ENCODE results near the gene CA5A. TPM values are rescaled to one million over a fixed set of nuclear protein-coding genes. Genes with fewer than 3 reads are reported as not detected.
"Not testable (repeated sequence)": the region's sequence is repeated elsewhere in the genome, so short reads cannot be mapped to it uniquely, and the experiment has no call there.

Gene CA5A
- total RNA-seq, 1 experiment from 2014 or later: not detected

DNA sequence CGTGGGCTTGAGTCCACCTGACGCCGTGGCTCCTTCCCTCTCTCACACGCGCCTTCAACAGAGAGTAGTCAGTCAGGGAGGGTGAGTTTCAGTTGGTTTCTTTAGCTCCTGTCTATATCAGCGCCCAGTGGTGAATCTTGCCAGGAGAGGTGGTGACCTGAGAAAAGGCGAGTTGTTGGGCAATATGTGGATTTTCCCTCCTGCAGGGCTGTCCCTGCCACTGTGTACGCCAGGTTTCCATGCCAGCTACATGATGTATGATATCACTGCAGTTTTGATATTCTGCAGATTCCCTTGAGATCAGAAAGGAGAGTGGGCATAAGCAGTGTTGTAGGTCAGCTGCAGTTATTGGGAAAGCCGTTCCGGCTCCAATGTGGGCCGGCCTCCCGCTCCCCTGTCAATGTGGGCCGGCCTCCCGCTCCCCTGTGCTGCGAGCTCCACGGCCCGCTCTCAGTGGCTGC, 46.3 kb upstream of the CA5A start:
- DNase-seq: no peak
- CTCF ChIA-PET: interaction anchor here (0.6 kb wide), 2 partner anchors 24 to 578 kb away, joined by 3 read pairs; no protein-coding TSS in a partner anchor
- intact Hi-C loops (cut with micrococcal nuclease; ENCODE audit: unreplicated experiment): no loop called here

DNA sequence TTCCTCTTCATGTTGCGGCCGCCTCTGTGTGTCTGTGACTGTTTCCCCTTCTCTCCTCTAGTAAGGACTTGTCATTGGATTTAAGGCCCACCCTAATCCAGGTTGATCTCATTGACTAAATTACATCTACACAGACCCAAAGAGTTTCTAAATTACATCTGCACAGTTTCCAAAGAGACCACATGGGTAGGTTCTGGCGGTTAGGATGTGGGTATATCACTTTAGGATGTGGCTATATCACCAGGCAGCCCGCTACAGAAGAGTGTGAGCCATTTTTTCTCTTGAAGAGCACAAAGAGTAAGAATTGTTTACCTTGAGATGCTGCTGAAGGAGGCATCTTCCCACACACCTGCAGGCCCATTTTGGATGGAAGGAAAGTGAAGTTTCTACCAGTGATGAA, 45.0 kb upstream of the CA5A start:
- DNase-seq; H3K4me1 Mint-ChIP-seq (ENCODE audit: low read depth, unreplicated experiment); H3K27ac Mint-ChIP-seq (ENCODE audit: unreplicated experiment); intact Hi-C loops (cut with micrococcal nuclease; ENCODE audit: unreplicated experiment); H3K4me3 Mint-ChIP-seq (ENCODE audit: low read depth, unreplicated experiment); H3K9me3 Mint-ChIP-seq (ENCODE audit: low read depth, unreplicated experiment); CTCF ChIA-PET; H3K27me3 Mint-ChIP-seq (ENCODE audit: unreplicated experiment); BruUV-seq (replicated peaks): not testable (repeated sequence)
- peaks cover 10% of the 10 kb centered on the region for H3K36me3 Mint-ChIP-seq (ENCODE audit: insufficient read depth, unreplicated experiment)

More for the DNA sequence above, 46.3 kb upstream of the CA5A start:
- no TSS peak for BruUV-seq (replicated peaks)
- Mint-ChIP-seq H3K4me3 (ENCODE audit: low read depth, unreplicated experiment) (no peak overlapping the region), H3K4me1 (ENCODE audit: low read depth, unreplicated experiment) (no peaks in the 10 kb centered on the region), H3K27me3 (ENCODE audit: unreplicated experiment) (no peaks in the 10 kb centered on the region), H3K27ac (ENCODE audit: unreplicated experiment) (no peak overlapping the region), H3K36me3 (ENCODE audit: insufficient read depth, unreplicated experiment) (peaks cover 10% of the 10 kb centered on the region), H3K9me3 (ENCODE audit: low read depth, unreplicated experiment) (no peaks in the 10 kb centered on the region)
- TF ChIP-seq, protein P1, sequence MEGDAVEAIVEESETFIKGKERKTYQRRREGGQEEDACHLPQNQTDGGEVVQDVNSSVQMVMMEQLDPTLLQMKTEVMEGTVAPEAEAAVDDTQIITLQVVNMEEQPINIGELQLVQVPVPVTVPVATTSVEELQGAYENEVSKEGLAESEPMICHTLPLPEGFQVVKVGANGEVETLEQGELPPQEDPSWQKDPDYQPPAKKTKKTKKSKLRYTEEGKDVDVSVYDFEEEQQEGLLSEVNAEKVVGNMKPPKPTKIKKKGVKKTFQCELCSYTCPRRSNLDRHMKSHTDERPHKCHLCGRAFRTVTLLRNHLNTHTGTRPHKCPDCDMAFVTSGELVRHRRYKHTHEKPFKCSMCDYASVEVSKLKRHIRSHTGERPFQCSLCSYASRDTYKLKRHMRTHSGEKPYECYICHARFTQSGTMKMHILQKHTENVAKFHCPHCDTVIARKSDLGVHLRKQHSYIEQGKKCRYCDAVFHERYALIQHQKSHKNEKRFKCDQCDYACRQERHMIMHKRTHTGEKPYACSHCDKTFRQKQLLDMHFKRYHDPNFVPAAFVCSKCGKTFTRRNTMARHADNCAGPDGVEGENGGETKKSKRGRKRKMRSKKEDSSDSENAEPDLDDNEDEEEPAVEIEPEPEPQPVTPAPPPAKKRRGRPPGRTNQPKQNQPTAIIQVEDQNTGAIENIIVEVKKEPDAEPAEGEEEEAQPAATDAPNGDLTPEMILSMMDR (IDR thresholded peaks at IDR 0.05; ENCODE audit: unreplicated experiment): no peak

DNA sequence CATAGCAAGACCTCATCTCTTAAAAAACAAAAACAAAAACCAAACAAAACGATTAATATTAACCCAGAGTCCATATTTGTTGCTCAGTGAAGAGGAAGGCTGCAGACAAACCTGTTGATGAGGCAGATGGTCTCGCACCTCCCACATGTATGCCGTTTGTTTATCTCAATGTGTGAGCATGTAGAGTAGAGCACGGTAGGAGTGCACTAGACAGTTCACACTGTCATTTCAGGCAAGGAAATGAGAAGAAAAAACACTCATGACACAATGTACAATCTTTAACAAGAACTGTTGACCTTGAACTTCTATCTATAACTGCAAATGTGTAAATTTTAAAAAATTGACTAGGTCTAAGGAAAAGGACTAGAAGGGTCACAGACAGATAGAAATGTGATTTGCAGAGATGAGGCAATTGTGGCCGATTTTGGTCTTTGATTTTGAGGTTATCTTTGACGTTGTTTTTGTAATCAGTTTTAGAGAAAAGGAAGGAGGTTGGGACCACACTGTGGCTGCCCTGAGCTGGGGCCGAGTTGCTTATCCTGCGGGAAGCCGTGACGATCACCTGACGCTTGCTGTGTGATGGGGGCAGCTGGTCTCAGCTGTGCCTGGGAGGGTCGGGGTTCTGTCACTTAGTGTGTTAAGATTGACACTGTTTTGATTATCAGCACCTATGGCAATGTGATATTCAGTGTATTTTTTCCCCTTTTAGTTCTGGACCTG, 43.7 kb upstream of the CA5A start:
- H3K9me3 Mint-ChIP-seq (ENCODE audit: low read depth, unreplicated experiment); CTCF ChIA-PET; H3K27ac Mint-ChIP-seq (ENCODE audit: unreplicated experiment); DNase-seq; BruUV-seq (replicated peaks); H3K4me3 Mint-ChIP-seq (ENCODE audit: low read depth, unreplicated experiment); H3K27me3 Mint-ChIP-seq (ENCODE audit: unreplicated experiment); H3K4me1 Mint-ChIP-seq (ENCODE audit: low read depth, unreplicated experiment); intact Hi-C loops (cut with micrococcal nuclease; ENCODE audit: unreplicated experiment): not testable (repeated sequence)
- H3K36me3 Mint-ChIP-seq (ENCODE audit: insufficient read depth, unreplicated experiment): peaks cover 10% of the 10 kb centered on the region

DNA sequence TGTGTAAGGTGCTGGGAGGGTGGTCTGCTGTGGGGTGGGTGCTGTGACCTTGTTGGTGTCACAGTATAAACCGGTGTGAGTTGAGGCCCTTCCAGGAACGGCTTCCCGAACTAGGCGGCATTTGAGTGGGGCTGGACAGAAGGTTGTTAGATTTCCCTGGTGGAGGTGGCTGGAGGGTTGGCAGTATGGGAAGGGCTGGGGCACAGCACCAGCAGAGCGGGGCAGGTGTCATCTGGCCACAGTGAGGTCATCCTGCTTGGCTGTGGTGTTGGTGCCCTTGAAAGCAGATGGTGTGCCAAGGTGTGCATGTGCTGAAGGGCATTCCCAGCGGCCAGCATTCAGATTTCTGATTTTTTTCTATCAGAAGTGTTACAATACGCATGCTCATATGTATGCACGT, 43.0 kb upstream of the CA5A start:
- CTCF ChIA-PET: no interaction called here
- no peaks in the 10 kb centered on the region for H3K9me3 Mint-ChIP-seq (ENCODE audit: low read depth, unreplicated experiment)
- intact Hi-C loops (cut with micrococcal nuclease; ENCODE audit: unreplicated experiment): no loop called here
- H3K36me3 Mint-ChIP-seq (ENCODE audit: insufficient read depth, unreplicated experiment): peaks cover 10% of the 10 kb centered on the region
- no peak overlapping the region for H3K4me3 Mint-ChIP-seq (ENCODE audit: low read depth, unreplicated experiment)
- no peak overlapping the region for H3K27ac Mint-ChIP-seq (ENCODE audit: unreplicated experiment)
- DNase-seq: no peak
- H3K4me1 Mint-ChIP-seq (ENCODE audit: low read depth, unreplicated experiment): no peaks in the 10 kb centered on the region
- H3K27me3 Mint-ChIP-seq (ENCODE audit: unreplicated experiment): no peaks in the 10 kb centered on the region
- TF ChIP-seq, protein P1 (IDR thresholded peaks at IDR 0.05; ENCODE audit: unreplicated experiment): no peak
- BruUV-seq (replicated peaks): no TSS peak

DNA sequence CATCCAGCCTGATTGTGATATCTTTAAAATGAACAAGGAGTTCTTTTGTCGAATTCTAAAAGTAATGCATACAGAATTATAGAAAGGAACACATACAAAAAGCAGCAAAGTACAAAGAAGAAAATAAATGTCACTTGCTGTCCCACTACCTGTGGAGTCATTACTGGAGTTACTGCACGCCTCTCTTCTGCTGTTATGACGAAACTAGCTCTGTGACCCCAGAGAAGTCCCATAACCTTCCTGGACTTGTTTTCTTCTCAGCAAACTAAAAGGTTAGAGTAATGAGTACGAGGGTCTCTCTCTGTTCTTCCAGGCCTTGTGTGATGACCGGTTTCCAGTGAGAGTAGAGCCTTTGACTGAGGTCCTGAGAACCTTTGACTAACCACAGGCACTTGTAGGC, 41.8 kb upstream of the CA5A start:
- Mint-ChIP-seq H3K9me3 (ENCODE audit: low read depth, unreplicated experiment) (no peaks in the 10 kb centered on the region), H3K4me1 (ENCODE audit: low read depth, unreplicated experiment) (no peaks in the 10 kb centered on the region), H3K4me3 (ENCODE audit: low read depth, unreplicated experiment) (no peak overlapping the region), H3K36me3 (ENCODE audit: insufficient read depth, unreplicated experiment) (peaks cover 10% of the 10 kb centered on the region), H3K27ac (ENCODE audit: unreplicated experiment) (no peak overlapping the region), H3K27me3 (ENCODE audit: unreplicated experiment) (no peaks in the 10 kb centered on the region)
- TF ChIP-seq, protein P1 (IDR thresholded peaks at IDR 0.05; ENCODE audit: unreplicated experiment): no peak
- BruUV-seq (replicated peaks): no TSS peak
- CTCF ChIA-PET: no interaction called here
- DNase-seq: no peak
- intact Hi-C loops (cut with micrococcal nuclease; ENCODE audit: unreplicated experiment): no loop called here
